ENCODE results near the gene EVI5.

EVI5 gene

DNA sequence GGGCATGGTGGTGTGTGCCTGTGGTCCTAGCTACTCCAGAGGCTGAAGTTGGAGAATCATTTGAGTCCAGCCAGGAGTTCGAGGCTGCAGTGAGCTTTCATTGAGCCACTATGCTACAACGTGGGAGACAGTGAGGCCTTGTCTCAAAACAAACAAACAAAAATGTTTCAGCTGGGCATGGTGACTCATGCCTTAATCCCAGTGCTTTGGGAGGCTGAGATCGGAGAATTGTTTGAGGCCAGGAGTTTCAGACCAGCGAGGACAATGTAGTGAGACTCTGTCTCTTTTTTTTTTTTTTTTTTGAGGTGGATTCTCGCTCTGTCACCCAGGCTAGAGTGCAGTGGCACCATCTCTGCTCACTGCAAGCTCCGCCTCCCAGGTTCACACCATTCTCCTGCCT, 41.9 kb upstream of the EVI5 start:
- H3K27ac ChIP-seq (ENCODE audit: low read depth, low read length): no peak overlapping the region
- no peaks in the 10 kb centered on the region for H3K27me3 ChIP-seq (ENCODE audit: control insufficient read depth, low read length)
- H3K4me2 ChIP-seq (ENCODE audit: low read length): no peak overlapping the region
- H3K36me3 ChIP-seq (ENCODE audit: control insufficient read depth, low read length): no peaks in the 10 kb centered on the region
- H3K4me3 ChIP-seq (ENCODE audit: low read length): no peak overlapping the region
- no peaks in the 10 kb centered on the region for H3K9me2 ChIP-seq (replicated peaks; ENCODE audit: control insufficient read depth, low read length)
- H4K20me1 ChIP-seq (ENCODE audit: control insufficient read depth, insufficient read depth, low read depth, low read length): no peaks in the 10 kb centered on the region
- H3K79me2 ChIP-seq (ENCODE audit: control insufficient read depth, low read length): peaks cover under 1% of the 10 kb centered on the region
- no peaks in the 10 kb centered on the region for H3K9me3 ChIP-seq (ENCODE audit: control insufficient read depth, insufficient read depth, low read length)
- TF ChIP-seq EZH2phosphoT487 (IDR thresholded peaks at IDR 0.05; ENCODE audit: borderline replicate concordance, low read length): no peak
- TF ChIP-seq, protein P1, sequence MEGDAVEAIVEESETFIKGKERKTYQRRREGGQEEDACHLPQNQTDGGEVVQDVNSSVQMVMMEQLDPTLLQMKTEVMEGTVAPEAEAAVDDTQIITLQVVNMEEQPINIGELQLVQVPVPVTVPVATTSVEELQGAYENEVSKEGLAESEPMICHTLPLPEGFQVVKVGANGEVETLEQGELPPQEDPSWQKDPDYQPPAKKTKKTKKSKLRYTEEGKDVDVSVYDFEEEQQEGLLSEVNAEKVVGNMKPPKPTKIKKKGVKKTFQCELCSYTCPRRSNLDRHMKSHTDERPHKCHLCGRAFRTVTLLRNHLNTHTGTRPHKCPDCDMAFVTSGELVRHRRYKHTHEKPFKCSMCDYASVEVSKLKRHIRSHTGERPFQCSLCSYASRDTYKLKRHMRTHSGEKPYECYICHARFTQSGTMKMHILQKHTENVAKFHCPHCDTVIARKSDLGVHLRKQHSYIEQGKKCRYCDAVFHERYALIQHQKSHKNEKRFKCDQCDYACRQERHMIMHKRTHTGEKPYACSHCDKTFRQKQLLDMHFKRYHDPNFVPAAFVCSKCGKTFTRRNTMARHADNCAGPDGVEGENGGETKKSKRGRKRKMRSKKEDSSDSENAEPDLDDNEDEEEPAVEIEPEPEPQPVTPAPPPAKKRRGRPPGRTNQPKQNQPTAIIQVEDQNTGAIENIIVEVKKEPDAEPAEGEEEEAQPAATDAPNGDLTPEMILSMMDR (IDR thresholded peaks at IDR 0.05; ENCODE audit: low read depth, low read length, poor library complexity, severe bottlenecking): no peak
- H3K4me1 ChIP-seq (ENCODE audit: control insufficient read depth, low read length): peaks cover 6% of the 10 kb centered on the region
- no peaks in the 10 kb centered on the region for H3F3A ChIP-seq (ENCODE audit: control insufficient read depth, insufficient read depth)

DNA sequence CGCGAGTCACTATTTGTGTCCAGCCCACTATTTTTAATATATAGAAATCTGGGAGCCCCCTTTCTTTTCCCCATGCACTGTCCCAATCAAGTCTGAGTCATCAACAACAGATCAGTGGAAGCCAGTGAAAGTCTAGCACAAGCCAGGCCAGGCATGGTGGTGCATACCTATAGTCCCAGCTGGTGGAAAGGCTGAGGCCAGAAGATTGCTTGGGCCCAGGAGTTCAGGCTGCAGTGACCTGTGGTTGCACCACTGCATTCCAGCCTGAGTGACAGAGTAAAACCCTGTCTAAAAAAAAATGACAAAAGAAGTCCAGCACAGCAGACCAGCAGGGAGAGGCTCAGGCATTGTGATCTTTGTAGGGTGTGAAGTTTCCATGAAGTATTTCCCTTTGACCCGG, 38.0 kb upstream of the EVI5 start:
- Histone ChIP-seq H3K4me3 (ENCODE audit: low read length) (no peak overlapping the region), H4K20me1 (ENCODE audit: control insufficient read depth, insufficient read depth, low read depth, low read length) (no peaks in the 10 kb centered on the region), H3K27me3 (ENCODE audit: control insufficient read depth, low read length) (no peaks in the 10 kb centered on the region), H3K9me2 (replicated peaks; ENCODE audit: control insufficient read depth, low read length) (no peaks in the 10 kb centered on the region), H3K27ac (ENCODE audit: low read depth, low read length) (no peak overlapping the region), H3F3A (ENCODE audit: control insufficient read depth, insufficient read depth) (no peaks in the 10 kb centered on the region), H3K79me2 (ENCODE audit: control insufficient read depth, low read length) (no peaks in the 10 kb centered on the region), H3K4me2 (ENCODE audit: low read length) (no peak overlapping the region), H3K9me3 (ENCODE audit: control insufficient read depth, insufficient read depth, low read length) (no peaks in the 10 kb centered on the region), H3K4me1 (ENCODE audit: control insufficient read depth, low read length) (no peaks in the 10 kb centered on the region), H3K36me3 (ENCODE audit: control insufficient read depth, low read length) (no peaks in the 10 kb centered on the region)
- TF ChIP-seq, protein P1 (IDR thresholded peaks at IDR 0.05; ENCODE audit: low read depth, low read length, poor library complexity, severe bottlenecking): no peak
- TF ChIP-seq EZH2phosphoT487 (IDR thresholded peaks at IDR 0.05; ENCODE audit: borderline replicate concordance, low read length): no peak

DNA sequence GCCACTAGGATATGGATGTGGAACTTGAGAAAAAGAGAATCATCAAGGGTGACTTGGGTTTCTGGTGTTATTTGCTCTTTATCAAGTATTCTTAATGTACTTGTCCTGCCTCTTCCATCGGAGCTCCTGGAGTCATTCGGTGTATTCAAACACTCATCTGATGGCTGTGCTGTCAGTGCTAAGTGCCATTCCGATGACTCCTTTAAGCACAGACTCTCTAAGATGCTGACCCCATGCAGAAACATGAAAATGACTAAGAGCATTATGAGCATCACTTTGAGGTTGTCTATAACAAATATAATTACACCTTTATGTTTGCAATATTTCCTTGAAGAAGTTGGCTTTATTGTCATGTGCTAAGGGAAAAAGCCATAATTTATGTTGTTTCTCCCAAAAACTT, 35.6 kb upstream of the EVI5 start:
- TF ChIP-seq, protein P1 (IDR thresholded peaks at IDR 0.05; ENCODE audit: low read depth, low read length, poor library complexity, severe bottlenecking): no peak
- TF ChIP-seq EZH2phosphoT487 (IDR thresholded peaks at IDR 0.05; ENCODE audit: borderline replicate concordance, low read length): no peak
- Histone ChIP-seq H3K9me2 (replicated peaks; ENCODE audit: control insufficient read depth, low read length) (no peaks in the 10 kb centered on the region), H3K79me2 (ENCODE audit: control insufficient read depth, low read length) (no peaks in the 10 kb centered on the region), H3K36me3 (ENCODE audit: control insufficient read depth, low read length) (no peaks in the 10 kb centered on the region), H3K27ac (ENCODE audit: low read depth, low read length) (no peak overlapping the region), H3F3A (ENCODE audit: control insufficient read depth, insufficient read depth) (no peaks in the 10 kb centered on the region), H3K27me3 (ENCODE audit: control insufficient read depth, low read length) (peaks cover 5% of the 10 kb centered on the region), H3K9me3 (ENCODE audit: control insufficient read depth, insufficient read depth, low read length) (no peaks in the 10 kb centered on the region), H3K4me1 (ENCODE audit: control insufficient read depth, low read length) (no peaks in the 10 kb centered on the region), H4K20me1 (ENCODE audit: control insufficient read depth, insufficient read depth, low read depth, low read length) (no peaks in the 10 kb centered on the region), H3K4me3 (ENCODE audit: low read length) (no peak overlapping the region), H3K4me2 (ENCODE audit: low read length) (no peak overlapping the region)

DNA sequence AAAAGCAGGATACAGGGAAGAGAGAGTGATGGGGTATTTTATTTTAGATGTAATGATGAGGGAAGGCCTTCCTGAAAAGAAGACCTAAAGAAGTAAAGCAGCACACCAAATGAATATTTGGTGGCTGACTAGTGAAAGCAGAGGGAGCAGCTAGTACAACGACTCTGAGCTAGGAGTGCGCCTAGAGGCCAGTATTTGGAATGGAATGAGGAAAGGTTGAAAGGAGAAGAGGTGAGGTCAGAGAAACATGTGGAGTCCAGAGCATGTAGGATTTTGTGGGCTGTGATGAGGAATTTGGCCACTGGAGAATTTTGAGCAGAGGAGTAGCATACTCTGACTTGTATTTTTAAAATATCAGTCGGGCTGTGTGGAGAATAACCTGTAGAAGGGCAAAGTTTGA, 35.1 kb upstream of the EVI5 start:
- TF ChIP-seq EZH2phosphoT487 (IDR thresholded peaks at IDR 0.05; ENCODE audit: borderline replicate concordance, low read length): no peak
- TF ChIP-seq, protein P1 (IDR thresholded peaks at IDR 0.05; ENCODE audit: low read depth, low read length, poor library complexity, severe bottlenecking): no peak
- H3F3A ChIP-seq (ENCODE audit: control insufficient read depth, insufficient read depth): no peaks in the 10 kb centered on the region
- H3K4me1 ChIP-seq (ENCODE audit: control insufficient read depth, low read length): no peaks in the 10 kb centered on the region
- no peaks in the 10 kb centered on the region for H3K79me2 ChIP-seq (ENCODE audit: control insufficient read depth, low read length)
- H3K4me3 ChIP-seq (ENCODE audit: low read length): no peak overlapping the region
- H3K9me2 ChIP-seq (replicated peaks; ENCODE audit: control insufficient read depth, low read length): no peaks in the 10 kb centered on the region
- no peaks in the 10 kb centered on the region for H4K20me1 ChIP-seq (ENCODE audit: control insufficient read depth, insufficient read depth, low read depth, low read length)
- H3K27ac ChIP-seq (ENCODE audit: low read depth, low read length): no peak overlapping the region
- H3K9me3 ChIP-seq (ENCODE audit: control insufficient read depth, insufficient read depth, low read length): no peaks in the 10 kb centered on the region
- H3K36me3 ChIP-seq (ENCODE audit: control insufficient read depth, low read length): no peaks in the 10 kb centered on the region
- no peak overlapping the region for H3K4me2 ChIP-seq (ENCODE audit: low read length)
- H3K27me3 ChIP-seq (ENCODE audit: control insufficient read depth, low read length): peaks cover 5% of the 10 kb centered on the region
